Activated effector memory CD4-positive, alpha-beta T cell treated with anti-CD3 and anti-CD28 coated beads, Interleukin-2, amount 50 U/mL, for 16 hours (primary cell): Measurements from ENCODE around the gene TNKS1BP1.
"Not testable (repeated sequence)": the region's sequence is repeated elsewhere in the genome, so short reads cannot be mapped to it uniquely, and the experiment has no call there.

ENCODE experiments used
- DNase-seq: peaks from one replicate; pipeline ENCODE4 v3.0.0-alpha.2; 2020

TNKS1BP1 gene

GRCh38 chr11:57310630-57311086 lies 14.1 kb downstream of the TNKS1BP1 start:
- DNase-seq: no peak

- DNase-seq: no peak
These were observed 14.7 kb downstream of the TNKS1BP1 start for GRCh38 chr11:57310091-57310490.

- DNase-seq: no peak
These were observed 15.4 kb downstream of the TNKS1BP1 start for GRCh38 chr11:57309106-57310059.

GRCh38 chr11:57308426-57309060 lies 16.2 kb downstream of the TNKS1BP1 start:
- DNase-seq: no peak

GRCh38 chr11:57307666-57308270 lies 17.0 kb downstream of the TNKS1BP1 start:
- no peak for DNase-seq

- DNase-seq: no peak
These were observed 17.7 kb downstream of the TNKS1BP1 start for GRCh38 chr11:57306940-57307565.

- DNase-seq: no peak
These were observed 18.4 kb downstream of the TNKS1BP1 start for GRCh38 chr11:57306161-57306876.

GRCh38 chr11:57305523-57305922 lies 19.2 kb downstream of the TNKS1BP1 start:
- DNase-seq: no peak

GRCh38 chr11:57303990-57304579 lies 20.7 kb downstream of the TNKS1BP1 start:
- DNase-seq: no peak

GRCh38 chr11:57303280-57303989 lies 21.3 kb downstream of the TNKS1BP1 start:
- DNase-seq: no peak

GRCh38 chr11:57302489-57302888 lies 22.3 kb downstream of the TNKS1BP1 start:
- no peak for DNase-seq

GRCh38 chr11:57301711-57302423 lies 22.9 kb downstream of the TNKS1BP1 start:
- no peak for DNase-seq

- DNase-seq: no peak
These were observed 24.0 kb downstream of the TNKS1BP1 start for GRCh38 chr11:57300785-57301184.

GRCh38 chr11:57299150-57299737 lies 25.5 kb downstream of the TNKS1BP1 start:
- DNase-seq: no peak

GRCh38 chr11:57297221-57297620 lies 27.5 kb downstream of the TNKS1BP1 start:
- DNase-seq: no peak

GRCh38 chr11:57296205-57296604 lies 28.5 kb downstream of the TNKS1BP1 start:
- not testable (repeated sequence) for DNase-seq

- DNase-seq: no peak
These were observed 30.3 kb downstream of the TNKS1BP1 start for GRCh38 chr11:57294225-57295131.

- no peak for DNase-seq
These were observed 34.5 kb downstream of the TNKS1BP1 start for GRCh38 chr11:57290288-57290687.
